ENCODE data around the gene CAPN12.
"Not testable (repeated sequence)": the region's sequence is repeated elsewhere in the genome, so short reads cannot be mapped to it uniquely, and the experiment has no call there.

DNA sequence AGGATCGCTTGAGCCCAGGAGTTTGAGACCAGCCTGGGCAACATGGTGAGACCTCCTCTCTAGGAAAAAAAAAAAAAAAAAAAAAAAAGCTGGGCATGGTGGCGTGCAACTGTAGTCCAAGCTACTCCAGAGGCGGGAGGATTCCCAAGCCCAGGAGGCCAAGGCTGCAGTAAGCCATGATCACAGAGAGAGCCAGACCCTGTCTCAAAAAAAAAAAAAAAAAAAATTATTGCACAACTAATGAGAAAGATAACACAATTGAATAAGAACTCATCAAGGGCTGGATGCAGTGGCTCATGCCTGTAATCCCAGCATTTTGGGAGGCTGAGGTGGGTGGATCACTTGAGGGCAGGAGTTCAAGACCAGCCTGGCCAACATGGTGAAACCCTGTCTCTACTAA lies 41.8 kb upstream of the CAPN12 start:
- TF ChIP-seq, protein P1, sequence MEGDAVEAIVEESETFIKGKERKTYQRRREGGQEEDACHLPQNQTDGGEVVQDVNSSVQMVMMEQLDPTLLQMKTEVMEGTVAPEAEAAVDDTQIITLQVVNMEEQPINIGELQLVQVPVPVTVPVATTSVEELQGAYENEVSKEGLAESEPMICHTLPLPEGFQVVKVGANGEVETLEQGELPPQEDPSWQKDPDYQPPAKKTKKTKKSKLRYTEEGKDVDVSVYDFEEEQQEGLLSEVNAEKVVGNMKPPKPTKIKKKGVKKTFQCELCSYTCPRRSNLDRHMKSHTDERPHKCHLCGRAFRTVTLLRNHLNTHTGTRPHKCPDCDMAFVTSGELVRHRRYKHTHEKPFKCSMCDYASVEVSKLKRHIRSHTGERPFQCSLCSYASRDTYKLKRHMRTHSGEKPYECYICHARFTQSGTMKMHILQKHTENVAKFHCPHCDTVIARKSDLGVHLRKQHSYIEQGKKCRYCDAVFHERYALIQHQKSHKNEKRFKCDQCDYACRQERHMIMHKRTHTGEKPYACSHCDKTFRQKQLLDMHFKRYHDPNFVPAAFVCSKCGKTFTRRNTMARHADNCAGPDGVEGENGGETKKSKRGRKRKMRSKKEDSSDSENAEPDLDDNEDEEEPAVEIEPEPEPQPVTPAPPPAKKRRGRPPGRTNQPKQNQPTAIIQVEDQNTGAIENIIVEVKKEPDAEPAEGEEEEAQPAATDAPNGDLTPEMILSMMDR (IDR thresholded peaks at IDR 0.05; ENCODE audit: low read depth, low read length, missing input control): not testable (repeated sequence)
- not testable (repeated sequence) for TF ChIP-seq JUND, RXRA, SP1 (IDR thresholded peaks at IDR 0.05)
- TF ChIP-seq, protein P2, sequence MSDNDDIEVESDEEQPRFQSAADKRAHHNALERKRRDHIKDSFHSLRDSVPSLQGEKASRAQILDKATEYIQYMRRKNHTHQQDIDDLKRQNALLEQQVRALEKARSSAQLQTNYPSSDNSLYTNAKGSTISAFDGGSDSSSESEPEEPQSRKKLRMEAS (IDR thresholded peaks at IDR 0.05): not testable (repeated sequence)
- TF ChIP-seq, protein P3, sequence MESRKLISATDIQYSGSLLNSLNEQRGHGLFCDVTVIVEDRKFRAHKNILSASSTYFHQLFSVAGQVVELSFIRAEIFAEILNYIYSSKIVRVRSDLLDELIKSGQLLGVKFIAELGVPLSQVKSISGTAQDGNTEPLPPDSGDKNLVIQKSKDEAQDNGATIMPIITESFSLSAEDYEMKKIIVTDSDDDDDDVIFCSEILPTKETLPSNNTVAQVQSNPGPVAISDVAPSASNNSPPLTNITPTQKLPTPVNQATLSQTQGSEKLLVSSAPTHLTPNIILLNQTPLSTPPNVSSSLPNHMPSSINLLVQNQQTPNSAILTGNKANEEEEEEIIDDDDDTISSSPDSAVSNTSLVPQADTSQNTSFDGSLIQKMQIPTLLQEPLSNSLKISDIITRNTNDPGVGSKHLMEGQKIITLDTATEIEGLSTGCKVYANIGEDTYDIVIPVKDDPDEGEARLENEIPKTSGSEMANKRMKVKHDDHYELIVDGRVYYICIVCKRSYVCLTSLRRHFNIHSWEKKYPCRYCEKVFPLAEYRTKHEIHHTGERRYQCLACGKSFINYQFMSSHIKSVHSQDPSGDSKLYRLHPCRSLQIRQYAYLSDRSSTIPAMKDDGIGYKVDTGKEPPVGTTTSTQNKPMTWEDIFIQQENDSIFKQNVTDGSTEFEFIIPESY (IDR thresholded peaks at IDR 0.05): not testable (repeated sequence)
